ENCODE results near the gene OPCML.

The OPCML gene

DNA sequence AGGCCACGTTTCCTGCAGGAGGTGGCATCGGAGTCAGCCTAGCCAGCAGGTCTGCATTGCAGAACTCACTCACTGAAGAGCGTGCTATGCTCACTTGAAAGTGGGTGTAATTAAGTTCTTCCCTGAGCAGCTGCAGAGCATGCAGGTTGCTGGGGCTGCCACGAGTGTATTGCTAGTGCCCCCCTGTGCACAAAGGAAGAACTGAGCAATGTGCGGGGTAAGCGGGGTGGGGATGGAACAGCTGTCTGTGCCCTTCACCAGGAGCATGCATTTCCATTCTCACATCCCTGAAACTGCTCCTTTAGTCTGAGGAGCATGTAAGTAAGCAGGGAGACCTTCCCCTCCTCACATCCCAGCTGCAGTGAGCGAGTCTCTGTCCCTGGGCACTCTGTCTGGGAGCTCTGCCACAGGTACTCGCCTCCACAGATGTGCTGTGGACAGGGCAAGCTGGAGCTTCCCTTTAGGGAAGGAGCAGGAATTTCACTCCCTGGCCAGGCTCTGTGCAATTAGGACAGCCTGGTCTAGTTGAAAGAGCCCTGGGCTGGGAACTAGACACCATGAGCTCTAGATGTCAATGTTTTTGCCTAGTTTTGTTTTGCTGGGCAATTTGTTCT, 1130.1 kb downstream of the OPCML start:
- H3K9me2 ChIP-seq (replicated peaks; ENCODE audit: low read depth, low read length), result no peaks in the 10 kb centered on the region
- TF ChIP-seq, protein P1, sequence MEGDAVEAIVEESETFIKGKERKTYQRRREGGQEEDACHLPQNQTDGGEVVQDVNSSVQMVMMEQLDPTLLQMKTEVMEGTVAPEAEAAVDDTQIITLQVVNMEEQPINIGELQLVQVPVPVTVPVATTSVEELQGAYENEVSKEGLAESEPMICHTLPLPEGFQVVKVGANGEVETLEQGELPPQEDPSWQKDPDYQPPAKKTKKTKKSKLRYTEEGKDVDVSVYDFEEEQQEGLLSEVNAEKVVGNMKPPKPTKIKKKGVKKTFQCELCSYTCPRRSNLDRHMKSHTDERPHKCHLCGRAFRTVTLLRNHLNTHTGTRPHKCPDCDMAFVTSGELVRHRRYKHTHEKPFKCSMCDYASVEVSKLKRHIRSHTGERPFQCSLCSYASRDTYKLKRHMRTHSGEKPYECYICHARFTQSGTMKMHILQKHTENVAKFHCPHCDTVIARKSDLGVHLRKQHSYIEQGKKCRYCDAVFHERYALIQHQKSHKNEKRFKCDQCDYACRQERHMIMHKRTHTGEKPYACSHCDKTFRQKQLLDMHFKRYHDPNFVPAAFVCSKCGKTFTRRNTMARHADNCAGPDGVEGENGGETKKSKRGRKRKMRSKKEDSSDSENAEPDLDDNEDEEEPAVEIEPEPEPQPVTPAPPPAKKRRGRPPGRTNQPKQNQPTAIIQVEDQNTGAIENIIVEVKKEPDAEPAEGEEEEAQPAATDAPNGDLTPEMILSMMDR (conservative IDR thresholded peaks at IDR 0.05; ENCODE audit: low read length), result peak; percentile 35; the same call in 1 of the 2 replicates
- TF ChIP-seq EZH2phosphoT487 (IDR thresholded peaks at IDR 0.05; ENCODE audit: borderline replicate concordance), result no peak
- no peaks in the 10 kb centered on the region for H3F3A ChIP-seq (ENCODE audit: low read depth)
- no peaks in the 10 kb centered on the region for H3K79me2 ChIP-seq (ENCODE audit: insufficient read depth, low read length)
- H2AFZ ChIP-seq (ENCODE audit: low read length), result no peak overlapping the region
- H3K9ac ChIP-seq (ENCODE audit: low read depth, low read length, poor library complexity, severe bottlenecking), result no peak overlapping the region
- no peaks in the 10 kb centered on the region for H3K4me1 ChIP-seq (ENCODE audit: insufficient read depth, low read length, poor library complexity, severe bottlenecking)
- H4K20me1 ChIP-seq (ENCODE audit: insufficient read depth, low read length, poor library complexity, severe bottlenecking), result no peaks in the 10 kb centered on the region
- no peaks in the 10 kb centered on the region for H3K9me3 ChIP-seq (ENCODE audit: insufficient read depth, low read depth, low read length)
- no peaks in the 10 kb centered on the region for H3K36me3 ChIP-seq (ENCODE audit: insufficient read depth, low read length)
- H3K4me3 ChIP-seq (ENCODE audit: low read length, poor library complexity, severe bottlenecking), result no peak overlapping the region
- no peaks in the 10 kb centered on the region for H3K27me3 ChIP-seq (ENCODE audit: insufficient read depth, low read length, poor library complexity, severe bottlenecking)
- H3K4me2 ChIP-seq (ENCODE audit: low read depth, low read length, poor library complexity, severe bottlenecking), result no peak overlapping the region

DNA sequence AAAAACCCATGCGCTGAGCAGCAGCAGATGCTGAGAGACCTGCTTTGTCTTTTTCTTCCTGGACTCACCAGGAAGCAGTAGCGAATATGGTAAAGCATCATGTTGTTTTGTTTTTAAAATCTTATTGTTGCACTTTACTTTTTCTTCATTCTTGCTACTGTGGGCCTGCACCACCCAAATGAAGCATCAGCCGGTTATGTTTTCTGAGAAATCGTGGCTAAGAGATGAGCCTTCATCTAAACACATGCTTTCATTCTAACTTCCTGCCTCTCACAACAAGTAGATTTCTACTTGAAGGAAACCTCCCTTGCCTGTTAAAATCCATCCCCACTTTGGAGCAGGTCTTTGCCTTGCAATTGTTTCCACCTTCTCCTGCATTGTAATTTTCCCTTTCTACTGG, 1136.0 kb downstream of the OPCML start:
- Histone ChIP-seq H3K9ac (ENCODE audit: low read depth, low read length, poor library complexity, severe bottlenecking) (no peak overlapping the region), H3K4me3 (ENCODE audit: low read length, poor library complexity, severe bottlenecking) (no peak overlapping the region), H3K9me3 (ENCODE audit: insufficient read depth, low read depth, low read length) (0 out of 2 replicates have a peak, but pooled peaks cover 2% of the 10 kb centered on the region), H3K79me2 (ENCODE audit: insufficient read depth, low read length) (no peaks in the 10 kb centered on the region), H3K27me3 (ENCODE audit: insufficient read depth, low read length, poor library complexity, severe bottlenecking) (no peaks in the 10 kb centered on the region), H2AFZ (ENCODE audit: low read length) (no peak overlapping the region), H3K36me3 (ENCODE audit: insufficient read depth, low read length) (no peaks in the 10 kb centered on the region), H3F3A (ENCODE audit: low read depth) (no peaks in the 10 kb centered on the region), H3K9me2 (replicated peaks; ENCODE audit: low read depth, low read length) (no peaks in the 10 kb centered on the region), H3K4me1 (ENCODE audit: insufficient read depth, low read length, poor library complexity, severe bottlenecking) (no peaks in the 10 kb centered on the region), H4K20me1 (ENCODE audit: insufficient read depth, low read length, poor library complexity, severe bottlenecking) (no peaks in the 10 kb centered on the region), H3K4me2 (ENCODE audit: low read depth, low read length, poor library complexity, severe bottlenecking) (no peak overlapping the region)
- TF ChIP-seq, protein P1 (conservative IDR thresholded peaks at IDR 0.05; ENCODE audit: low read length), result no peak

DNA sequence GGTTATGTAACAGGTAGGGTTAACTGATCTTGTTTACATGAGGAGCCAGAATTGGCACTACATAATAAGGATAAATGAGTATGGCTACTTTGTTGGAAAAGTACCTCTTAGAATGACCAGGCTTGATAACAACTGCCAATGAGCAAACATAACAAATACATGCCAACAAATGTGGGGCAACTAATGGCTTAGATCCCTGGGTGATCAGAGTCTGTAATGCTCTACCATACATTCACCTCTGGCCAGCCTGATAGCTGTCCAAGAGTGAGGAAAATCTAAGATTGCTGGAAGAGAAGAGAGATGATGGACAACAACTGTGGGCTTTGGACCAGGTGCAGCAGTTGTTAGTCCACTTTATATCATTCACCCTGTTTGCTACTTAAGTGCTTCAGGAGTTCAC, 1136.9 kb downstream of the OPCML start:
- no peaks in the 10 kb centered on the region for H3K27me3 ChIP-seq (ENCODE audit: insufficient read depth, low read length, poor library complexity, severe bottlenecking)
- TF ChIP-seq, protein P1 (conservative IDR thresholded peaks at IDR 0.05; ENCODE audit: low read length), result no peak
- no peak for TF ChIP-seq EZH2phosphoT487 (IDR thresholded peaks at IDR 0.05; ENCODE audit: borderline replicate concordance)
- 0 out of 2 replicates have a peak, but pooled peaks cover 2% of the 10 kb centered on the region for H3K9me3 ChIP-seq (ENCODE audit: insufficient read depth, low read depth, low read length)

More for the DNA sequence above, 1136.9 kb downstream of the OPCML start:
- Histone ChIP-seq H3K79me2 (ENCODE audit: insufficient read depth, low read length) (no peaks in the 10 kb centered on the region), H3K9ac (ENCODE audit: low read depth, low read length, poor library complexity, severe bottlenecking) (no peak overlapping the region), H3K4me1 (ENCODE audit: insufficient read depth, low read length, poor library complexity, severe bottlenecking) (no peaks in the 10 kb centered on the region), H3K9me2 (replicated peaks; ENCODE audit: low read depth, low read length) (no peaks in the 10 kb centered on the region), H3K4me2 (ENCODE audit: low read depth, low read length, poor library complexity, severe bottlenecking) (no peak overlapping the region), H2AFZ (ENCODE audit: low read length) (no peak overlapping the region), H3K36me3 (ENCODE audit: insufficient read depth, low read length) (no peaks in the 10 kb centered on the region), H3K4me3 (ENCODE audit: low read length, poor library complexity, severe bottlenecking) (no peak overlapping the region), H4K20me1 (ENCODE audit: insufficient read depth, low read length, poor library complexity, severe bottlenecking) (no peaks in the 10 kb centered on the region), H3F3A (ENCODE audit: low read depth) (no peaks in the 10 kb centered on the region)
